Hindlimb muscle (tissue), 1 donor: Measurements from ENCODE around the gene ATP13A1. TPM values are rescaled to one million over a fixed set of nuclear protein-coding genes. Genes with fewer than 3 reads are reported as not detected.
A peak's percentile ranks its signal among the peaks of the same experiment; 100 is the strongest.
"Not testable (repeated sequence)": the region's sequence is repeated elsewhere in the genome, so short reads cannot be mapped to it uniquely, and the experiment has no call there.

Experiments used
- DNase-seq: peaks from one replicate; pipeline ENCODE4 v3.0.0-alpha.2; 2013
- polyA plus RNA-seq: library from polyadenylated mRNA; unstranded; fragments of 120-200 nt; gene quantifications from one replicate; pipeline ENCODE4 v1.2.1, GENCODE V29; 2013; ENCODE audit not compliant: insufficient read length

Gene ATP13A1
- polyA plus RNA-seq, 1 donor: 36.3 TPM

GRCh38 chr19:19618219-19619051, 45.0 kb downstream of the ATP13A1 start, which contains the start of gene PBX4:
Gene PBX4 (minus strand): TSS chr19:19618687. CDS start chr19:19618629, 58 bp downstream.
- DNase-seq: peak; percentile 92

- DNase-seq: no peak
These were observed 48.4 kb downstream of the ATP13A1 start for GRCh38 chr19:19615086-19615485.

GRCh38 chr19:19613506-19613905, 50.0 kb downstream of the ATP13A1 start:
- no peak for DNase-seq

DNA sequence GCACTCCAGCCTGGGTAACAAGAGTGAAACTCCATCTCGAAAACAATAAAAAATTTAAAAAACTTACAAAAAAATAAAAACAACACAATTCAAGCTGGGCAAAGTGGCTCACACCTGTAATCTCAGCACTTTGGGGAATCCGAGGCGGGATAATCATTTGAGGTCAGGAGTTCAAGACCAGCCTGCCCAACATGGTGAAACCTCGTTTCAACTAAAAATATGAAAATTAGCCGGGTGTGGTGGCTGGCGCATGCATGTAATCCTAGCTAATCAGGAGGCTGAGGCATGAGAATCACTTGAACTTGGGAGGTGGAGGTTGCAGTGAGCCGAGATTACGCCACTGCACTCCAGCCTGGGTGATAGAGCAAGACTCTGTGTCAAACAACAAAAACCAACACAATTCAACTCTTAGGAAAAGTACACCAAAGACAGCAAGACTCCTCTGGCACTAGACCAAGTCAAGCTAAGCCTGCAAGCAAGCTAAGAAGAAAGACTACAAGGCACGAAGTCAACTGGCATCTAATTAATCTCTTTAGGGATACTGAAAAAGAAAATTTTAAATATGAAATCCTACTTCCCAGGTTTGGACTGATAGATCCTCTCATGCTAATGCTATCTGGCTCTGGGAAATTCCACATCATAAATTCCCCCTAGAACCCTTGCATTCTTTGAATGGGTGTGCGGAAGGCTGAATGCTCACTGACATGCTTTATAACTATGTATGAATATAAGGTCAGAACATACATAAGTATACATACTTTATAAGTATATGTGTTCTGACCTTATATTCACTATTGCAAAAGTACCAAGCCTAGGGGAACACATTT, 52.9 kb downstream of the ATP13A1 start:
- DNase-seq: no peak

DNA sequence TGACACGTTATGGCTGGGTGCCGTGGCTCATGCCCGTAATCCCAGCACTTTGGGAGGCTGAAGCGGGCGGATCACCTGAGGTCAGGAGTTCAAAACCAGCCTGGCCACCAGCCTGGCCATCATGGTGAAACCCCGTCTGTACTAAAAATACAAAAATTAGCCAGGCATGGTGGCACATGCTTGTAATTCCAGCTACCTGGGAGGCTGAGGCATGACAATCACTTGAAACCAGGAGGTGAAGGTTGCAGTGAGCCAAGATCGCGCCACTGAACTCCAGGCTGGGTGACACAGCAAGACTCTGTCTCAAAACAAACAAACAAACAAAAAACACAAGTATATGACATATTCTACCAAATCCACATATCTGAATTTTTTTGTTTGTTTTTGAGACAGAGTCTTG, 56.8 kb downstream of the ATP13A1 start:
- not testable (repeated sequence) for DNase-seq

DNA sequence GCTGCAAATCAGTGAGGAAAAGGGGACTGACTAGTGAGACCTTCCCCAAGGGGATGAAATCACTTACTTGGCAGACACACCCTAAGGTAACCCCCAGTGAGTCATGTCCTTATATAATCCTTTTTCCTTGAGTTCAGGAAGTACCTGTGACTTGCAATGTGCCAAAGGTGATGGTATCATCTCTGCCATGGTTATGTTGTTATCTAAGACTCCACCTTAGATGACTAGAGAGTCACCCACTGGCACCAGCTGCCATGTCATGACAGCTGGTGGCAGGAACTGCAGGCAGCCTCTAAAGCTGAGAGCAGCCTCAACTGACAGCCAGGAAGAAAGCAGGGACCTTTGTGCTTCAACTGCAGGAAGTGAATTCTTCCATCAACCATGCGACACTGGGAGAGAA, 57.5 kb downstream of the ATP13A1 start:
- no peak for DNase-seq

GRCh38 chr19:19602713-19603324, 60.7 kb downstream of the ATP13A1 start:
- DNase-seq: no peak

- no peak for DNase-seq
These were observed 61.3 kb downstream of the ATP13A1 start for GRCh38 chr19:19602136-19602712.

- no peak for DNase-seq
These were observed 62.6 kb downstream of the ATP13A1 start for GRCh38 chr19:19600793-19601330.

DNA sequence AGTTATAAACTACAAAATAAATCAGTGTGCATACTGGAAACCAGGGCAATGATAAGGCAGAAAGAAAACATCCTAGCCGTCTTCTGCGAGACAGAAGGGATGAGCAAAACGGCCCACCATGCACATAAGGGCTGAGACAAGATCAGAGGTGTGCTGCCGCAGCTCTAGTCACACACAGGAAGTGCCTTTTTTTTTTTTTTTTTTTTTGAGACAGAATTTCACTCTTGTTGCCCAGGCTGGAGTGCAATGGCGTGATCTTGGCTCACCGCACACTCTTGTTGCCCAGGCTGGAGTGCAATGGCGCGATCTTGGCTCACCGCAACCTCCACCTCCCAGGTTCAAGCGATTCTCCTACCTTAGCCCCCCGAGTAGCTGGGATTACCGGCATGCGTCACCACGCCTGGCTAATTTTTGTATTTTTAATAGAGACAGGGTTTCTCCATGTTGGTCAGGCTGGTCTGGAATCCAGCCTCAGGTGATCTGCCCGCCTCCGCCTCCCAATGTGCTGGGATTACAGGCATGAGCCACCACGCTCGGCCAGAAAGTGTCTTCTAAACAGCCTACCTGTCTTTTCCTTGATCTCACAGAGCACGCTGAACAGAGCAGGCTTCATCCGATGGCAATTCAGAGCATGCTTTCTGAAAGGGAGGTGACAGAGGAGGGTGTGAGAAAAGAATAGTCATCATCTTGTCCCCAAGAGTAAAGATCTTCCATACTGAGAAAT, 64.6 kb downstream of the ATP13A1 start:
- not testable (repeated sequence) for DNase-seq

- no peak for DNase-seq
These were observed 65.6 kb downstream of the ATP13A1 start for GRCh38 chr19:19597809-19598306.

Other genes with a start within 250 kb of the ATP13A1 start
- gene TSSK6, start 148.1 kb downstream of the ATP13A1 start, polyA plus RNA-seq: 1.2 TPM
- gene NDUFA13, start 147.5 kb downstream of the ATP13A1 start, polyA plus RNA-seq: 180 TPM
- 7.3 TPM for gene YJEFN3, start 134.8 kb downstream of the ATP13A1 start, polyA plus RNA-seq
- gene CILP2, start 125.4 kb downstream of the ATP13A1 start, polyA plus RNA-seq: 1.5 TPM
- gene PBX4, start 45.0 kb downstream of the ATP13A1 start, polyA plus RNA-seq: 2.3 TPM
- 4.4 TPM for gene LPAR2, start 35.5 kb downstream of the ATP13A1 start, polyA plus RNA-seq
- gene GMIP, start 20.0 kb downstream of the ATP13A1 start, polyA plus RNA-seq: 4.5 TPM
- 7.6 TPM for gene ZNF101, start 5.2 kb upstream of the ATP13A1 start, polyA plus RNA-seq
- gene ZNF14, start 69.4 kb upstream of the ATP13A1 start, polyA plus RNA-seq: 4.0 TPM
- 17.0 TPM for gene ZNF506, start 158.1 kb upstream of the ATP13A1 start, polyA plus RNA-seq
- 11.9 TPM for gene ZNF253, start 202.2 kb upstream of the ATP13A1 start, polyA plus RNA-seq
- 9.3 TPM for gene ZNF93, start 237.3 kb upstream of the ATP13A1 start, polyA plus RNA-seq